Body of pancreas (tissue), 4 donors: ENCODE data around the gene FOXA3. TPM values are rescaled to one million over a fixed set of nuclear protein-coding genes. Genes with fewer than 3 reads are reported as not detected.

Experiments used
- ATAC-seq: fragments of 150-250 bp; one replicate; pipeline ENCODE4 v1.9.1; 2016
- DNase-seq, 4 donors: peaks; one replicate each; pipeline ENCODE4 v3.0.0-alpha.2; 2019
- H3K27ac ChIP-seq, 4 donors: fragments of 200-600 bp; sonication (generic); 1 replicate in 3 of 4; 2 replicates in 1 of 4; pipeline versions ENCODE4 v1.5.1 to v1.6.1; 2016 to 2019; ENCODE audit warnings: mild to moderate bottlenecking in 1 of 4, mixed read lengths in 1 of 4, moderate library complexity in 1 of 4
- H3K27me3 ChIP-seq, 2 donors: fragments of 200-600 bp; sonication (generic); one replicate each; pipeline ENCODE4 v1.6.0; 2016; ENCODE audit warnings: mild to moderate bottlenecking in 1 of 2
- H3K36me3 ChIP-seq, 2 donors: fragments of 200-600 bp; sonication (generic); replicated peaks in 1 of 2; 2 replicates each; pipeline ENCODE4 v1.5.1; 2016; ENCODE audit warnings: low read depth in 2 of 2; ENCODE audit not compliant: insufficient read depth in 1 of 2
- H3K4me1 ChIP-seq: fragments of 200-600 bp; sonication (generic); one replicate; pipeline ENCODE4 v1.6.0; 2016
- H3K4me3 ChIP-seq, 2 donors: fragments of 200-600 bp; sonication (generic); 1 replicate in 1 of 2; 2 replicates in 1 of 2; pipeline ENCODE4 v1.5.1; 2016 to 2019
- H3K9me3 ChIP-seq, 3 donors: fragments of 200-600 bp; sonication (generic); 1 replicate in 2 of 3; 2 replicates in 1 of 3; pipeline ENCODE4 v1.5.1; 2016
- POLR2A ChIP-seq, 3 donors: fragments of 450-650 bp; IDR thresholded peaks; one replicate each; pipeline ENCODE4 v1.6.1; 2016; ENCODE audit warnings: antibody characterized with exemption in 3 of 3, mild to moderate bottlenecking in 2 of 3
- WGBS, 2 donors: methylation state at CpG; one replicate each; pipeline ENCODE4 v1.1.5; 2017; 5-methylcytosine and 5-hydroxymethylcytosine counted together
- intact Hi-C: fragments of 100-400 bp; cut with DNase I; formaldehyde crosslinking; loops from one replicate; pipeline ENCODE4 v1.15.1; 2023
- total RNA-seq, 2 donors: library from RNA; depleted of rRNA; stranded (reverse); fragments of >200 nt; gene quantifications; one replicate each; pipeline ENCODE4 v1.1.0, GENCODE V29; 2016
- TF ChIP-seq, protein P1 (sequence below), 7 experiments: fragments of 450-650 bp in 4 of 7; fragments of 200-600 bp in 3 of 7; sonication (generic) in 3 of 7; IDR thresholded peaks; one replicate each; pipeline ENCODE4 v1.5.1; 2016 to 2019; ENCODE audit warnings: antibody characterized with exemption in 7 of 7

The FOXA3 gene
- total RNA-seq, 2 donors from 2014 or later, result 3.0 to 16.3 TPM

DNA sequence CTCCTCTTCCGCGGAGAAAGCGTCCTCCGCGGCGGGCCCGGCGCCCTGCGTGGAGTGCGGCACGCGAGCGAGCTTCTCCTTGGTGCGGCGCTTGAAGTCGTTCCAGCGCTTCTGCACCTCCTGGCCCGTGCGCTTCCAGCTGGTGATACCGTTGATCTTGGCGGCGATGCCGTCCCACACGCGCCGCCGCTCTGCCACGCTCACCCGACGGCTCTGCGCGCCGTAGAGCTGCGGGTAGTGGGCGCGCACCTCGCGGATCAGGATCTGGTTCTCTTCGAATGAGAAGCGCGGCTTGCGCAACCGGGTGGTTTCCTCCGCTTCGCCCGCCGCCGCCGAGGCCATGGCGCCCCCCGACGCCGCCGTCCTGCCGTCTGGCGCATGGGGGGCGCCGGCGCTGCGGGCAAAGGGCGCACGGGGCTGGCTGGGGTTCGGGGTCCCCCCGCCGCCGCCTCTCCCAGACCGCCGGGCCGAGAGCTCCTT is 37.3 kb downstream of the FOXA3 start:
- TF ChIP-seq, protein P1, sequence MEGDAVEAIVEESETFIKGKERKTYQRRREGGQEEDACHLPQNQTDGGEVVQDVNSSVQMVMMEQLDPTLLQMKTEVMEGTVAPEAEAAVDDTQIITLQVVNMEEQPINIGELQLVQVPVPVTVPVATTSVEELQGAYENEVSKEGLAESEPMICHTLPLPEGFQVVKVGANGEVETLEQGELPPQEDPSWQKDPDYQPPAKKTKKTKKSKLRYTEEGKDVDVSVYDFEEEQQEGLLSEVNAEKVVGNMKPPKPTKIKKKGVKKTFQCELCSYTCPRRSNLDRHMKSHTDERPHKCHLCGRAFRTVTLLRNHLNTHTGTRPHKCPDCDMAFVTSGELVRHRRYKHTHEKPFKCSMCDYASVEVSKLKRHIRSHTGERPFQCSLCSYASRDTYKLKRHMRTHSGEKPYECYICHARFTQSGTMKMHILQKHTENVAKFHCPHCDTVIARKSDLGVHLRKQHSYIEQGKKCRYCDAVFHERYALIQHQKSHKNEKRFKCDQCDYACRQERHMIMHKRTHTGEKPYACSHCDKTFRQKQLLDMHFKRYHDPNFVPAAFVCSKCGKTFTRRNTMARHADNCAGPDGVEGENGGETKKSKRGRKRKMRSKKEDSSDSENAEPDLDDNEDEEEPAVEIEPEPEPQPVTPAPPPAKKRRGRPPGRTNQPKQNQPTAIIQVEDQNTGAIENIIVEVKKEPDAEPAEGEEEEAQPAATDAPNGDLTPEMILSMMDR (IDR thresholded peaks at IDR 0.05), result no peak
- TF ChIP-seq POLR2A (IDR thresholded peaks at IDR 0.05), result no peak
- H3K36me3 ChIP-seq, result peaks cover 0 to 4% of the 10 kb centered on the region in 2 donors
- 5 to 30% methylated on average over 2 to 67 of the region's 69 CpGs for WGBS, 2 donors
- H3K9me3 ChIP-seq, result no peaks in the 10 kb centered on the region
- H3K4me1 ChIP-seq, result peaks cover 30% of the 10 kb centered on the region
- intact Hi-C loops, result no loop called here
- peak overlapping the region in 3 of 4 donors; percentile 15 to 76 (median 59) for H3K27ac ChIP-seq
- no peaks in the 10 kb centered on the region for H3K27me3 ChIP-seq
- H3K4me3 ChIP-seq, result peak overlapping the region; percentile 32 to 50
- ATAC-seq (no peak), DNase-seq (peak; percentile 41 to 64 (median 56))

DNA sequence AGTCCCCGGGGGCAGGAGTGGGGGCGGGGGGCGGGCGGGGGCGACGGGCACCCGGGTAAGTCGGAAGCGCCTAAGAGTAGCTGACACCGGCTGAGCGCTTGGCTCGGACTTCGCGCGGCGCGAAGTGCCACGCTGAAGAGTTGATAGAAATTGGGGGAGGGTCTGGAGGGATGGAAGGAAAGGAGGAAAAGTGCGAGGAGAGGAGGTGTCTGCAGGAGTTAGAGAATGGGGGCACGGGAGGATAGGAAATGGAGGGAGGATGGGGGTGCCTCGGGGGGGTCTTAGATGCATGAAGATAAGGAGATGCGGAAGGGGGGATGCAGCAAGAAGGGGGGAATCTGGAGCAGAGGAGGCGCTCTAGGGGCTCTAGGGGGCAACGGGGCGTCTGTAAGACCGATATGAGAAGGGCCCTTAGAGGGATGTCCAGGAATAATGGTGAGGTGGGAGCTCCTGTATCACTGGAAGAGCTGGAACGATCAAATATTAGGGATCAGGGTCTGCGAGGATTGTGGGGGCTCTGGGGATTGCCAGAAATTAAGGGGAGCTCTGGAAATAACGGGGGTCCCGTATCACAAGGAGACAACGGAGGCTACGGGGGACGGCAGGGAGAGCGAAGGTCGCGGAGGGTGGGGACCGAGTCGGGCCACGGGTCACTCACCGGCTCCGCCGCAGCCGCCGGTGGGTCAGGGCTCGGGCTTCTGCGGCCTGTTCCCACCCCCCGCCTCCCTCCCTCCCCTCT is 38.0 kb downstream of the FOXA3 start, which contains the start of gene MYPOP:
Gene MYPOP, minus strand, starts transcription at position 702 of the 739 bp plus-strand sequence. CDS start 840 bp downstream, outside the sequence.
- H3K27ac ChIP-seq, result peak within 1 kb of the TSS; percentile 17 to 76 (median 62)
- H3K9me3 ChIP-seq, result no peaks in the 10 kb centered on the region
- H3K36me3 ChIP-seq, result peaks cover 0 to 4% of the 10 kb centered on the region in 2 donors
- ATAC-seq (no peak), DNase-seq (no peak)
- no peaks in the 10 kb centered on the region for H3K27me3 ChIP-seq
- TF ChIP-seq, protein P1 (IDR thresholded peaks at IDR 0.05), result no peak
- TF ChIP-seq POLR2A (IDR thresholded peaks at IDR 0.05), result peak; percentile 23 to 60 (median 46)
- WGBS, 2 donors, result 0 to 1% methylated on average over 29 to 41 of the region's 47 CpGs
- peak within 1 kb of the TSS; percentile 32 to 50 for H3K4me3 ChIP-seq
- peaks cover 30% of the 10 kb centered on the region for H3K4me1 ChIP-seq
- intact Hi-C loops, result no loop called here

DNA sequence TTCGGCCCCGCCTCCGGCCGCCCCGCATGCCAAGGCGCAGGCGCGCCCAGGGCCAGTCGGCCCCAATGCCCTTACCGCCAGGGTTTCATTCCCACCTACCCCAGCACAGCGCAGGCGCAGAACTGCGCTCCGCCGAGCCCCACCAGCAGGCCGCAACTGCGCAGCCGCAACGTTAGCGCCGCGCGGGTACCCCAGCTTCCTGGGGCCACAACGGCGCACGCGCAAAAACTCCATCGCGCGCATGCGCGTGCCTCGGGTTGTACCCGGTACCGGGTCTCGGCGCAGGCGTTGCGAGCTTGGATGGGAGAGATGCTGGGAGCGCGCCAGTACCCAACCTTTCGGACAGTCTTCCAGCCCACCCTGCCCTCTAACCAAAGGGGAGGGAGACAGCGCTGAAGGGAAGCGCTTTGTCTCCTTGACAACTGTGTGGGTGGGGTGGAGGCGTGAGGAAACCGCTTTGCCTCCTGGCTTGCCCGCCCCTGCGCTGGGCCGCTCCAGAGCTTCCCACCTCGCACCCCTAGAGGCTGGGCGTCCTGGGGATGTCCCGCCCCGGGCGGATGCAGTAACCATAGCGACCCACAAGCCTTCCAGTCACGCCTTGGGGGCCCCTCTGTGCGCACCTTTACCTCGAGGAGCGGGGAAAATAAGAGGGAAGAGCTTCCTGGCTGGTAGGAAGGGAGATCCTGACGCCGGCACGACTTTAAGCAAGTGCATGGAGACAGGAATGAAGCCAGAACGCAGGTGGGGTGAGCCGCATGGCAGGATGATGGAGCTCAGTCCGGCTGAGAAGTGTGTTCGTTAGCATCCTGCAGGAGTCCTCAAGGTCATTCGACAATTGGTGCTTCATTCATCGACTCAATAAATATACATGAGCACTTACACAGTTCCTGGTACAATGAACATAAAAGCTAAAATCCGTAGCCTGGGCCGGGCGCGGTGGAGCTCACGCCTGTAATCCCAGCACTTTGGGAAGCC is 38.8 kb downstream of the FOXA3 start:
- TF ChIP-seq, protein P1 (IDR thresholded peaks at IDR 0.05), result peak in 3 of 7 experiments; percentile 5 to 30 (median 26)
- TF ChIP-seq POLR2A (IDR thresholded peaks at IDR 0.05), result peak; percentile 3 to 77 (median 73)
- peak; percentile 98 to 99 (median 98) for DNase-seq
- Histone ChIP-seq H3K27me3 (no peaks in the 10 kb centered on the region), H3K9me3 (no peaks in the 10 kb centered on the region), H3K4me1 (peaks cover 30% of the 10 kb centered on the region), H3K27ac (peak overlapping the region; percentile 17 to 76 (median 58)), H3K4me3 (peak overlapping the region in 1 of 2 donors; percentile 32), H3K36me3 (peaks cover 0 to 4% of the 10 kb centered on the region in 2 donors)
- ATAC-seq, result peak; percentile 96
- intact Hi-C loops, result no loop called here
- 2 to 8% methylated on average over 24 to 68 of the region's 73 CpGs for WGBS, 2 donors

DNA sequence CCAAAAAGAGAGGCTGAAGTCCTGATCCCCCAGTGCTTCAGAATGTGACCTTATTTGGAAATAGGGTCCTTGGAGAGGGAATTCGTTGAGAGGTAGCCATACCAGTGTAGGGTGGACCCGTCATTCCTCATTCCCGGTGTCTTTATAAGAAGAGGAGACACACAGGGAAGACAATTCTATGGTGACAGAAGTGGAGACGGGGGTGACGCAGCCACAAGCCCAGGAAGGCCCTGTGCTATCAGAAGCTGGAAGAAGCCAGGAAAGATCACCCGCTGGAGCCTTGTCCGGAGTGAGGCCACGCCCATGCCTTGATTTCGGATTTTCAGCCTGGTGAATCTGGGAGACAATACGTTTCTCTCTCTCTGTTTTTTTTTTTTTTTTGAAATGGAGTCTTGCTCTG is 40.9 kb downstream of the FOXA3 start:
- WGBS, 2 donors, result 69 to 78% methylated on average over 10 of the region's 10 CpGs
- TF ChIP-seq, protein P1 (IDR thresholded peaks at IDR 0.05), result no peak
- TF ChIP-seq POLR2A (IDR thresholded peaks at IDR 0.05), result no peak
- DNase-seq, result no peak
- Histone ChIP-seq H3K9me3 (no peaks in the 10 kb centered on the region), H3K27me3 (no peaks in the 10 kb centered on the region), H3K4me3 (no peak overlapping the region), H3K36me3 (no peaks in the 10 kb centered on the region), H3K27ac (no peak overlapping the region), H3K4me1 (peaks cover 25% of the 10 kb centered on the region)
- no peak for ATAC-seq
- intact Hi-C loops, result no loop called here
